WTC11 (cell line): ENCODE results near the gene KCTD16.

Experiments used
- CTCF ChIP-seq: fragments of 200-600 bp; IDR thresholded peaks from 2 replicates; pipeline ENCODE4 v1.8.0; 2022; ENCODE audit warnings: antibody characterized with exemption
- ELF4 ChIP-seq: sonication (generic); formaldehyde crosslinking; IDR thresholded peaks from 2 replicates; pipeline ENCODE4 v1.8.1; 2022; ENCODE audit warnings: low read depth, mild to moderate bottlenecking, moderate library complexity, missing genetic modification reagents
- SP1 ChIP-seq: sonication (generic); formaldehyde crosslinking; conservative IDR thresholded peaks from 2 replicates; pipeline ENCODE4 v1.8.1; 2022; ENCODE audit warnings: missing genetic modification reagents

DNA sequence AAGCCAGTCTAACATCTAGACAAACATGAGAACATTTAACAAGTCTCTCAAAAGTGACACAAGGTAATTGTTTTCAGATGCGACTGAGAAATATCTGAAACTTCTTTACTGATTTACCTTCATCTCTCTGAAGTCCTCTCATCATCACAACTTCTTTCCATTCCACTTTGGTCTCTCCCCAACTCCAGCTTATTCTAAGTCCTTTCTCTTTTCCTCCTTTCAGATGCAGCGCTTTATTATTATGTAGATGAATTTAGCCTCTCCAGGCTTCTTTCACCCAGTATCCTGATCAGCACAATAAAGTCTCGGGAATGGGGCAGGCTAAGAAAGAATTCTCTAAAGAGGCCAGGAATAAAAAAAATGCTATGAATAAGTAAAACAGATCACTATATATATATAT is 128.0 kb downstream of the KCTD16 start:
- TF ChIP-seq CTCF, result no peak
- no peak for TF ChIP-seq ELF4 (CRISPR knock-in tag)
- no peak for TF ChIP-seq SP1 (CRISPR knock-in tag)
